ENCODE measurements around the gene FAU. TPM values are rescaled to one million over a fixed set of nuclear protein-coding genes. Genes with fewer than 3 reads are reported as not detected.

Gene FAU
- total RNA-seq, result 1,000 to 10,000 TPM in 1 of 6 donors, 100 to 1,000 TPM in 5; 405 to 1,014 (median 590) TPM

- peak within 1 kb of the TSS; percentile 93 to 96 (median 96) for H3K27ac ChIP-seq
- H3K4me3 ChIP-seq, result peak within 1 kb of the TSS; percentile 80 to 96 (median 83)
- H3K27me3 ChIP-seq, result no peaks in the 10 kb centered on the region
- ATAC-seq (ENCODE audit: low FRiP score in 2 of 2), result peak; percentile 94 to 96
- H3K36me3 ChIP-seq, result peaks cover 19 to 65% (median 54%) of the 10 kb centered on the region in 4 donors
- H3K9me3 ChIP-seq, result no peaks in the 10 kb centered on the region
- 0 to 2% methylated on average over 23 to 64 of the region's 64 CpGs for WGBS, 2 donors
- peak; percentile 98 to 100 for DNase-seq
- H3K4me1 ChIP-seq, result peaks cover 17 to 44% (median 22%) of the 10 kb centered on the region in 4 donors
- TF ChIP-seq POLR2A (IDR thresholded peaks at IDR 0.05) (peak; percentile 24 to 94 (median 85)), CTCF (IDR thresholded peaks at IDR 0.05) (peak in 2 of 6 experiments; percentile 10 to 36), POLR2AphosphoS5 (IDR thresholded peaks at IDR 0.05) (peak; percentile 97 to 99), EP300 (IDR thresholded peaks at IDR 0.05) (peak in 1 of 4 donors; percentile 74)
Observed at GRCh38 chr11:65121865-65122696, at the start of gene FAU, which contains the start of gene MRPL49. Gene FAU (minus strand): TSS chr11:65122134. CDS start chr11:65121813, 321 bp downstream. Gene MRPL49 (plus strand): TSS chr11:65122321. CDS start chr11:65122347, 26 bp downstream.

- 94 to 95% methylated on average over 12 to 21 of the region's 21 CpGs for WGBS, 2 donors
- no peaks in the 10 kb centered on the region for H3K36me3 ChIP-seq
- H3K27ac ChIP-seq, result peak within 1 kb of the TSS in 1 of 4 donors; percentile 8
- H3K9me3 ChIP-seq, result no peaks in the 10 kb centered on the region
- H3K27me3 ChIP-seq, result no peaks in the 10 kb centered on the region
- no peak within 1 kb of the TSS for H3K4me3 ChIP-seq
- ATAC-seq (ENCODE audit: low FRiP score in 2 of 2) (no peak), DNase-seq (peak in 1 of 2 donors; percentile 67)
- no peak for TF ChIP-seq POLR2A (IDR thresholded peaks at IDR 0.05)
- no peak for TF ChIP-seq POLR2AphosphoS5 (IDR thresholded peaks at IDR 0.05)
- TF ChIP-seq EP300 (IDR thresholded peaks at IDR 0.05), result no peak
- TF ChIP-seq CTCF (IDR thresholded peaks at IDR 0.05), result no peak
- H3K4me1 ChIP-seq, result no peaks in the 10 kb centered on the region
Observed at GRCh38 chr11:65170058-65170534, 48.2 kb upstream of the FAU start, which contains the start of gene SPDYC. Gene SPDYC (plus strand): TSS chr11:65170233. CDS start chr11:65171358, 1,125 bp downstream.

GRCh38 chr11:65169164-65169641, 47.3 kb upstream of the FAU start:
- Histone ChIP-seq H3K4me3 (no peak overlapping the region), H3K9me3 (no peaks in the 10 kb centered on the region), H3K27ac (peak overlapping the region in 1 of 4 donors; percentile 8), H3K36me3 (no peaks in the 10 kb centered on the region), H3K4me1 (no peaks in the 10 kb centered on the region), H3K27me3 (no peaks in the 10 kb centered on the region)
- DNase-seq (no peak), ATAC-seq (ENCODE audit: low FRiP score in 2 of 2) (no peak)
- TF ChIP-seq CTCF (IDR thresholded peaks at IDR 0.05) (no peak), POLR2AphosphoS5 (IDR thresholded peaks at IDR 0.05) (no peak), EP300 (IDR thresholded peaks at IDR 0.05) (no peak), POLR2A (IDR thresholded peaks at IDR 0.05) (no peak)
- WGBS, 2 donors, result 59 to 67% methylated on average over 6 to 11 of the region's 11 CpGs

GRCh38 chr11:65167656-65168055, 45.7 kb upstream of the FAU start:
- H3K36me3 ChIP-seq, result no peaks in the 10 kb centered on the region
- TF ChIP-seq POLR2AphosphoS5 (IDR thresholded peaks at IDR 0.05), result no peak
- TF ChIP-seq POLR2A (IDR thresholded peaks at IDR 0.05), result no peak
- 85 to 92% methylated on average over 3 of the region's 3 CpGs for WGBS, 2 donors

GRCh38 chr11:65166893-65167292, 45.0 kb upstream of the FAU start:
- WGBS, 2 donors, result 81 to 84% methylated on average over 3 of the region's 3 CpGs
- DNase-seq (no peak), ATAC-seq (ENCODE audit: low FRiP score in 2 of 2) (no peak)
- Histone ChIP-seq H3K9me3 (no peaks in the 10 kb centered on the region), H3K4me3 (no peak overlapping the region), H3K4me1 (no peaks in the 10 kb centered on the region), H3K36me3 (no peaks in the 10 kb centered on the region), H3K27ac (no peak overlapping the region), H3K27me3 (no peaks in the 10 kb centered on the region)
- no peak for TF ChIP-seq CTCF (IDR thresholded peaks at IDR 0.05)

More at GRCh38 chr11:65167656-65168055, 45.7 kb upstream of the FAU start:
- H3K9me3 ChIP-seq, result no peaks in the 10 kb centered on the region
- ATAC-seq (ENCODE audit: low FRiP score in 2 of 2), result no peak
- no peaks in the 10 kb centered on the region for H3K4me1 ChIP-seq
- H3K4me3 ChIP-seq, result no peak overlapping the region
- DNase-seq, result no peak
- no peak overlapping the region for H3K27ac ChIP-seq
- H3K27me3 ChIP-seq, result no peaks in the 10 kb centered on the region

Measured in upper lobe of left lung (tissue), 6 donors.